ENCODE measurements around the gene FGF21. TPM values are rescaled to one million over a fixed set of nuclear protein-coding genes. Genes with fewer than 3 reads are reported as not detected.

The FGF21 gene, protein sequence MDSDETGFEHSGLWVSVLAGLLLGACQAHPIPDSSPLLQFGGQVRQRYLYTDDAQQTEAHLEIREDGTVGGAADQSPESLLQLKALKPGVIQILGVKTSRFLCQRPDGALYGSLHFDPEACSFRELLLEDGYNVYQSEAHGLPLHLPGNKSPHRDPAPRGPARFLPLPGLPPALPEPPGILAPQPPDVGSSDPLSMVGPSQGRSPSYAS
- total RNA-seq (2022; extraction: Qiagen RNA extraction; ENCODE audit: low read depth) = not detected in 5 replicates

DNA sequence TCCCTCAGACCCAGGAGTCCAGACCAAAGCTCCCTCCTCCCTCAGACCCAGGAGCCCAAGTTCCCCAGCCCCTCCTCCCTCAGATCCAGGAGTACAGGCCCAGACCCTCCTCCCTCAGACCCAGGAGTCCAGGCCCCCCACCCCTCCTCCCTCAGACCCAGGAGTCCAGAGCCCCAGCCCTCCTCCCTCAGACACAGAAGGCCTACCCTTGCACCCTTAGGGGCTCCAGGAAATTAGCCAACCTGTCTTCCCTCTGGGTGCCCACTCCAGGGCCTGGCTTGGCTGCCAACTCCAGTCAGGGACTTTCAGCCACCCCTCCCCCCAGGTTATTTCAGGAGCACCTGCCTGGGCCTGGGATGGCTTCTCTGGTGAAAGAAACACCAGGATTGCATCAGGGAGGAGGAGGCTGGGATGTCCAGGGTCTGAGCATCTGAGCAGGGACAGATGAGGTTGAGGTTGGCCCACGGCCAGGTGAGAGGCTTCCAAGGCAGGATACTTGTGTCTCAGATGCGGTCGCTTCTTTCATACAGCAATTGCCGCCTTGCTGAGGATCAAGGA is at the start of gene FGF21:
Gene FGF21 (plus strand): TSS at position 441 of the 558 bp plus-strand sequence. CDS start 713 bp downstream, outside the sequence.

DNA sequence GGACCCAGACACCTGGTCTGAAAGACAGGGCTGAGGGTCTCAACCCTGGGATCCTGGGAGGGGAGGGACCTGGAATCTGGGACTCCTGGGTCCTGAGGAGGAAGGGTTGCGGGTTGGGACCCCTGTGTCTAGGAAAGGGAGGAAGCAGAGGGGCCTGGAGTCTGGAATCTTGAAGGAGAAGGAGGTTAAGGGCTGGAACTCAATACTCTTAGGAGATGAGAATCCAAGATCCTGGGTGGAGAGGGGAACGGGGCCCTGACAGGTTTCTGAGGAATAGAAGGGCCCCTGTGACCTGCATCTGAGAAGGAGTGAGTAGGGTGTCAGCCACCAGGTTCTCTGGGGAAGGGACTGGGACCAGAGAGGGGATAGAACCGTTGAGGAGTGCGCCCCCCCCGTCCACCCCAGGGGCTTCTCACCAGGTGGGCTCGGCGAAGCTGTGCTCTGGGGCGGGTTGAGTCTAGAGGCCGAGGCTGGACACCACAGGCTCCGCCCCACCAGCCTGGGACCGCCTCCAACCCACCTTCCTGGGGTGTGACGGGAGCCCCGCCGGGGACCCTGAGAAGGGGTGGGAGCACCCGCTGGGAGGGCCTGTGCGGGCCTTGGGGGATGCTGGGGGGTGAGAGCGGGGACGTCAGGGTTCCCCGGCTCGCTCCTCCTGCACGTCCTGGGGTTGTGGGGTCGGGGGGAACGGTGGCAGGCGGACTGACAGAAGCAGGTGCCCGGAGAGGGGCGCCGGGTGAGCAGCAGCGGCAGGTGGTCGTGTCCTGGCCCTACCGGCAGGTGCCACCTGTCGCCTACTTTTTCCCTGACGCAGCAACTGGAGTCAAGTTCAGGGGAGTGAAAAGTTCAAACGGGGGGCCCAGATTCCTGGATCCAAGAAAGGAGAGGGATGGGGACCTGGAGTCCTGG is 35.8 kb upstream of the FGF21 start, which contains the start of gene MAMSTR:
Gene MAMSTR (minus strand): TSS at position 463 of the 909 bp plus-strand sequence. CDS start 694 bp downstream, outside the sequence.

DNA sequence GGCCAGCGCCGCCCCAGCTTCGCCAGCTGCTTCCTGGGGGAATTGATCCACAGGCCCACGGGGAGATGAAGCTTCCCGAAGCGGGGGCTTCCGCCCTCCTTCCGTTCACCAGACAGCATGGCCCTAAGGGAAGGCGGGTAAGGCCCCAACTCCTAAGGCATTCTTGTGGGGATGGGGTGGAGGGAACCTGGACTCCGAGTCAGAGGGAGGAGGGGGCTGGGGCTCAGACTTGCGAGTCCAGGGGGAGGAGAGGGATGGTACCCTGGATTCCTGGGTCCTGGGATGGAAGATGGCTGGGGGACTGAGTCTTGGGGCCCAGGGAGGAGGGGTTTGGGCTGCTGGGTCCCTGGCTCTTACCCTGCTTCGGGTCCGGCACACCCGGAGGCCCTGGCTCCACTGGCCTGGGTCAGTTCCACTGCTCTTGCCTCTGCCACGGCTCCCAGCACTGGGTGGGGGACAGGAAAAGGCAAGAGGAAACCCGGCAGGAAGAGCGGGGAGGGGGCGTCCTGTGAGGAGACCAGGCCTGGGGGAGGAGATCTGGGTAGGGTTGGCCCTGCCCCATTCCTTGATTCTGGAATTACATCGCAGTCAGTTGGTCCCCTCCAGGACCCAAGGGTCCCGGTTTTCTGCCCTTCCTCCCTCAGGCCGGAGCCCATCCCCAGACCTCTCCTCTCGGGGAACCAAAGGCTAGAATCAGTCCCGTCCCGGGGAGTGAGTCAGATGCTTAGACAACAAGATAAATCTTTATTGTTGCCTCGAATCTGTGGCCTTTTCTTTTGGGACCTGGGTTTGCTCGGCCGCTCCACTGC is 15.0 kb upstream of the FGF21 start, which contains the start of gene RASIP1:
Gene RASIP1 (minus strand): TSS at position 447 of the 809 bp plus-strand sequence. CDS start 328 bp downstream, at position 119.

DNA sequence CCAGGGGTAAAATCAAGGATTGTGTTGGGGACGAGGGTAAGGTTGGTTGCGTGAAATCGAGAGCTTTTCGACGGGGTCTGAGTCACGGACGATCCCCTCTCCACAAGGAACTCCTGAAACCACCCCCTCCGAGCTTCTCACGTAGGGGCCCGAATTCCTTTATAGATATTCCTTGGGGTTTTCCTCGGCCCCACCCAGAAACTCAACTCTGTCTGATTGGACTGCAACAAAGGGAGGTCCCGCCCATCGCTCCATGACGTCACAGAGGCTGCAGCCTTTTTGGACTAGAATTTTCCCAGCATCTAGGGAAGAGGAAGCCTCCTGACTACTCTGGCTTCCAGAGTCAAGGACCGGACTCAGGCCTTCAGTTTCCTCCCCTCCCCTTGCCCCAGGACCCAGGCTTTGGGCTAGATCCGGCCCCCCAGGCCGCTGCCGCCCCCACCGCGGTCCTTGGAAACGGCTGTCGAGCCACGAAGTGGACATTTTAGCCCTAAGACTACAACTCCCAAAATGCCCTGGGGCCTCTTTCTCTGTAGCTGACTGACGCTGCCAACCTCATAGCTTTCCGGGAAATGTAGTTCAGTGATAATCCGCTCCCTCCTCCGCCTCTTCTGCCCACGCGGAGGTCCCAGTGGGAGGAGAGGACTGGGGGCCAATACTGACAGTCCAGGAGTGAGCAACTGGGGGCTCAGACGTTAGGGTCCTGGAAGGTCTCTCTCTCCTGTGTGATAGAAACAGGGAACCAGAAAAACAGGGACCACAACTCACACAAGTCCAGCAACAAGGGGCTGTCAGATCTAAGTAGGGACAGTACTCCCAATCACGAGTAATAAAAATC is 8.4 kb upstream of the FGF21 start, which contains the start of gene IZUMO1:
Gene IZUMO1 (minus strand): TSS at position 172 of the 838 bp plus-strand sequence. CDS start 1,050 bp downstream, outside the sequence.

DNA sequence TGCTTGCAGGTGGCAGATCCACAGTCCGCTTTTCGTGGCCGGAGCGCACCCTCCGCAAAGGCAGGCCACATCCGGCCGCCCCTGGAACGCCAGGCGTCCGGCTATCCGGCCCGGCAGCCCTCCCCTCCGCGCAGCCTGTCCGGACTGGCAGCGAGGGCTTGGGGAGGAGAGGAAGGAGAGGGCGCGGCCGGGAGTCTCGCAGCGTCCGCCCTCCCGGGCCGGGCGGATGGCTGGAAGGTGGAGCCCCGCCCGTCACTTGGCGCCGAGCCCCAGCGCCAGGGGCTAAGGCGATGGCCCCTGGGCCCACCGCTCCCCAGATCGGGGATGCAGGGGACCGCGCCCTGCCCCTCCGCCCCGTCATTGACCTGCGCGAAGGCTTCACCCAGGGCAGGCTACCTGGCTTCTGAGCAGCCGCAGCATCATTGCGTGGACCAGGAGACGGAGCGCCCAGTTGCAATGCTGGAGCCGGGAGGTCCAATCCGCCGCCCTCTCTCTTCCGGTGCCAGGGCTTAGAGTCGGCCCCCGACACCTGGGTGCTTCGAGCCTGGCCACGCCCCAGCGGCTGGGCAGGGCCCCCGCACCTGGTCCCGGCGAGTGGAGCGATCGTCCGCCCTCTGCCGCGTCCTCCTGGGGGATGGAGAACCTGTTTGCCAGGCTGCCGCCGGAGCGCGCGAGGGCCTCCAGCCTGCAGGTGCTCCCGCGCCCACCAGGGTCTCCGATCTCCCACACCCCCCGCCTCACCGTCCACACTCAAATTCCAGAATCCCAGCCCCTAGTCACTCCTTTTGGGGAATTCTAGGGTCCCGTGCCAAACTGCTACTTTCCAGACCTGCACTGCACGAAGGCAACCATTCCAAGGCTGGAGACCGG is 2.6 kb upstream of the FGF21 start, which contains the start of gene FUT1:
Gene FUT1 (minus strand): TSS at position 146 of the 870 bp plus-strand sequence. CDS start 1,360 bp downstream, outside the sequence.

Other genes with a start within 250 kb of the FGF21 start
- gene LMTK3, start 243.7 kb upstream of the FGF21 start, total RNA-seq (2022; extraction: Qiagen RNA extraction; ENCODE audit: low read depth) = 2.2 to 6.0 TPM (median 5.9 TPM) in 5 replicates
- gene SULT2B1, start 203.4 kb upstream of the FGF21 start, total RNA-seq (2022; extraction: Qiagen RNA extraction; ENCODE audit: low read depth) = 12.0 to 18.2 TPM (median 16.6 TPM) in 5 replicates
- gene SPACA4, start 148.8 kb upstream of the FGF21 start, total RNA-seq (2022; extraction: Qiagen RNA extraction; ENCODE audit: low read depth) = not detected in 5 replicates
- gene FAM83E, start 140.4 kb upstream of the FGF21 start, total RNA-seq (2022; extraction: Qiagen RNA extraction; ENCODE audit: low read depth) = 0.34 to 0.72 TPM (median 0.42 TPM) in 4 of 5 replicates, not detected in the other
- gene RPL18, start 136.3 kb upstream of the FGF21 start, total RNA-seq (2022; extraction: Qiagen RNA extraction; ENCODE audit: low read depth) = 2,942 to 3,695 TPM (median 3,228 TPM) in 5 replicates
- gene SPHK2, start 136.0 kb upstream of the FGF21 start, total RNA-seq (2022; extraction: Qiagen RNA extraction; ENCODE audit: low read depth) = 8.2 to 18.4 TPM (median 17.3 TPM) in 5 replicates
- 1.6 to 3.4 TPM (median 2.5 TPM) in 5 replicates for gene DBP, start 118.1 kb upstream of the FGF21 start, total RNA-seq (2022; extraction: Qiagen RNA extraction; ENCODE audit: low read depth)
- gene CA11, start 109.3 kb upstream of the FGF21 start, total RNA-seq (2022; extraction: Qiagen RNA extraction; ENCODE audit: low read depth) = 7.2 to 12.6 TPM (median 9.3 TPM) in 5 replicates
- 0.12 to 0.33 TPM (median 0.24 TPM) in 5 replicates for gene NTN5, start 82.5 kb upstream of the FGF21 start, total RNA-seq (2022; extraction: Qiagen RNA extraction; ENCODE audit: low read depth)
- gene FUT2, start 59.6 kb upstream of the FGF21 start, total RNA-seq (2022; extraction: Qiagen RNA extraction; ENCODE audit: low read depth) = not detected in 5 replicates
- gene MAMSTR, start 35.8 kb upstream of the FGF21 start, total RNA-seq (2022; extraction: Qiagen RNA extraction; ENCODE audit: low read depth) = 0.14 to 0.67 TPM (median 0.41 TPM) in 5 replicates
- 0.13 to 1.4 TPM (median 0.36 TPM) in 5 replicates for gene RASIP1, start 14.9 kb upstream of the FGF21 start, total RNA-seq (2022; extraction: Qiagen RNA extraction; ENCODE audit: low read depth)
- not detected in 5 replicates for gene IZUMO1, start 8.6 kb upstream of the FGF21 start, total RNA-seq (2022; extraction: Qiagen RNA extraction; ENCODE audit: low read depth)
- gene FUT1, start 2.9 kb upstream of the FGF21 start, total RNA-seq (2022; extraction: Qiagen RNA extraction; ENCODE audit: low read depth) = 0.04 to 0.08 TPM (median 0.05 TPM) in 4 of 5 replicates, not detected in the other
- gene BCAT2, start 55.5 kb downstream of the FGF21 start, total RNA-seq (2022; extraction: Qiagen RNA extraction; ENCODE audit: low read depth) = 41.4 to 63.3 TPM (median 59.5 TPM) in 5 replicates
- 9.4 to 15.3 TPM (median 14.5 TPM) in 5 replicates for gene HSD17B14, start 81.0 kb downstream of the FGF21 start, total RNA-seq (2022; extraction: Qiagen RNA extraction; ENCODE audit: low read depth)
- gene PLEKHA4, start 113.1 kb downstream of the FGF21 start, total RNA-seq (2022; extraction: Qiagen RNA extraction; ENCODE audit: low read depth) = 1.1 to 3.0 TPM (median 2.2 TPM) in 5 replicates
- 80.7 to 142 TPM (median 101 TPM) in 5 replicates for gene PPP1R15A, start 116.9 kb downstream of the FGF21 start, total RNA-seq (2022; extraction: Qiagen RNA extraction; ENCODE audit: low read depth)
- gene TULP2, start 143.2 kb downstream of the FGF21 start, total RNA-seq (2022; extraction: Qiagen RNA extraction; ENCODE audit: low read depth) = not detected in 5 replicates
- gene NUCB1, start 144.8 kb downstream of the FGF21 start, total RNA-seq (2022; extraction: Qiagen RNA extraction; ENCODE audit: low read depth) = 139 to 223 TPM (median 212 TPM) in 5 replicates
- 1.0 to 2.3 TPM (median 1.9 TPM) in 5 replicates for gene DHDH, start 178.2 kb downstream of the FGF21 start, total RNA-seq (2022; extraction: Qiagen RNA extraction; ENCODE audit: low read depth)
- 231 to 402 TPM (median 354 TPM) in 5 replicates for gene BAX, start 199.4 kb downstream of the FGF21 start, total RNA-seq (2022; extraction: Qiagen RNA extraction; ENCODE audit: low read depth)
- 16,893 to 25,075 TPM (median 18,830 TPM) in 5 replicates for gene FTL, start 209.8 kb downstream of the FGF21 start, total RNA-seq (2022; extraction: Qiagen RNA extraction; ENCODE audit: low read depth)
- gene GYS1, start 237.8 kb downstream of the FGF21 start, total RNA-seq (2022; extraction: Qiagen RNA extraction; ENCODE audit: low read depth) = 12.8 to 22.1 TPM (median 20.3 TPM) in 5 replicates
- gene RUVBL2, start 238.4 kb downstream of the FGF21 start, total RNA-seq (2022; extraction: Qiagen RNA extraction; ENCODE audit: low read depth) = 194 to 265 TPM (median 241 TPM) in 5 replicates